BE2C (cell line): ENCODE data around the gene PGS1.

Experiments used
- DNase-seq: peaks from one replicate; pipeline ENCODE4 v3.0.0-alpha.2; 2020
- H3K27me3 ChIP-seq: fragments of 250-450 bp; sonication (Bioruptor Pico); 2 replicates; pipeline ENCODE4 v1.5.1; 2020; ENCODE audit warnings: mild to moderate bottlenecking
- H3K36me3 ChIP-seq: fragments of 250-450 bp; sonication (Bioruptor Pico); 2 replicates; pipeline ENCODE4 v1.5.1; 2020; ENCODE audit warnings: mild to moderate bottlenecking
- H3K4me1 ChIP-seq: fragments of 250-450 bp; sonication (Bioruptor Pico); 2 replicates; pipeline ENCODE4 v1.5.1; 2020
- H3K4me3 ChIP-seq: 2 replicates; pipeline ENCODE4 v1.5.1; 2011; ENCODE audit warnings: low read depth, low read length
- H3K9me3 ChIP-seq: fragments of 250-450 bp; sonication (Bioruptor Pico); 2 replicates; pipeline ENCODE4 v1.5.1; 2020
- TF ChIP-seq, protein P1 (sequence below): IDR thresholded peaks from 2 replicates; pipeline ENCODE4 v1.5.1; 2012; ENCODE audit warnings: mild to moderate bottlenecking, low read depth, low read length

The PGS1 gene

DNA sequence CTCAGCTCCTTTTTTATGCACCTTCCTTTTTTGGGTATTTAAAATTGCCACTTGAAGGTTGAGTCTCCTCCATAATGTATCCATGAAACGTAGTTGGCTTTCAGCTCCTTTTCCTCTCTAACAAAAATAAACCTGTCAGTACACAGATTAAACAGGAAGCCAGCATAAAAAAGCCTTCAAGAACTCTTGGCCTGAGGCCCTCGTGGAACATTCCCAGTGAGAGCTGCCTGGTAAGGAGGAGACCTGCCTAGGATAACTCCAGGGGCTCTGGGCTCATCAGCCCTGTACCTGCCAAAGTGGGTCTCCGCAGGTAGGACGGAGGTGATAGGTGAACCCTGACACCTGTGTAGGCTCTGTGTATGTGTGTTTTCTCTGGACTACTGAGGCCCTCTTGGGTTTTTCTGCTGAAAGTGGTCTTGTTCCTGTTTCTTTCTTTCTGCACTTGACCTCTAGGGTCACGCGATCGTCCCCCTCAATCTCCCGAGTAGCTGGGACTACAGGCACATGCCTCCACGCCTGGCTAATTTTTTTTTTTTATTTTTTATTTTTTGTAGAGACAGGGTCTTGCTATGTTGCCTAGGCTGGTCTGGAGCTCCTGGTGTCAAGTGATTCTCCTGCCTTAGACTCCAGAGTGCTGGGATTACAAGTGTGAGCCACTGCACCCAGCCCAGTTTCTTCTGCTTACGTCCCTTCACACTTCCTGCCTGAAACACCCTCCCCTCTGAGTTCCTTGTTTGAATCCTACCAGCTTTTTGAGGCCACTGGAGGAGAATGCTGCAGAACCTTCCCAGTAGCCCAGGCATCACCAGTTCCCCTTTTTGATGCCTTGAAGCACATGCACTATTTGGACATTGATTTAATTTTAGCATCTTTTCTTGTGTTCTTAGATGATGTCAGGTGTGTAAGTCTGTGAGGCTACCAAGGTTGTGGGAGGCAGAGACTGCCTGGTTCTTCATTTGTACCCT is 9.8 kb downstream of the PGS1 start:
- Histone ChIP-seq H3K4me3 (no peak overlapping the region), H3K4me1 (no peaks in the 10 kb centered on the region), H3K9me3 (no peaks in the 10 kb centered on the region), H3K27me3 (no peaks in the 10 kb centered on the region), H3K36me3 (peaks cover 12% of the 10 kb centered on the region)
- TF ChIP-seq, protein P1, sequence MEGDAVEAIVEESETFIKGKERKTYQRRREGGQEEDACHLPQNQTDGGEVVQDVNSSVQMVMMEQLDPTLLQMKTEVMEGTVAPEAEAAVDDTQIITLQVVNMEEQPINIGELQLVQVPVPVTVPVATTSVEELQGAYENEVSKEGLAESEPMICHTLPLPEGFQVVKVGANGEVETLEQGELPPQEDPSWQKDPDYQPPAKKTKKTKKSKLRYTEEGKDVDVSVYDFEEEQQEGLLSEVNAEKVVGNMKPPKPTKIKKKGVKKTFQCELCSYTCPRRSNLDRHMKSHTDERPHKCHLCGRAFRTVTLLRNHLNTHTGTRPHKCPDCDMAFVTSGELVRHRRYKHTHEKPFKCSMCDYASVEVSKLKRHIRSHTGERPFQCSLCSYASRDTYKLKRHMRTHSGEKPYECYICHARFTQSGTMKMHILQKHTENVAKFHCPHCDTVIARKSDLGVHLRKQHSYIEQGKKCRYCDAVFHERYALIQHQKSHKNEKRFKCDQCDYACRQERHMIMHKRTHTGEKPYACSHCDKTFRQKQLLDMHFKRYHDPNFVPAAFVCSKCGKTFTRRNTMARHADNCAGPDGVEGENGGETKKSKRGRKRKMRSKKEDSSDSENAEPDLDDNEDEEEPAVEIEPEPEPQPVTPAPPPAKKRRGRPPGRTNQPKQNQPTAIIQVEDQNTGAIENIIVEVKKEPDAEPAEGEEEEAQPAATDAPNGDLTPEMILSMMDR = no peak
- no peak for DNase-seq

- Histone ChIP-seq H3K4me1 (no peaks in the 10 kb centered on the region), H3K4me3 (no peak overlapping the region), H3K36me3 (peaks cover 16% of the 10 kb centered on the region), H3K27me3 (no peaks in the 10 kb centered on the region), H3K9me3 (no peaks in the 10 kb centered on the region)
- TF ChIP-seq, protein P1 = peak; percentile 14; the same call in 1 of the 2 replicates
- peak; percentile 52 for DNase-seq
Observed at GRCh38 chr17:78390241-78391050, 12.0 kb downstream of the PGS1 start.

GRCh38 chr17:78391051-78391431 is 12.6 kb downstream of the PGS1 start:
- DNase-seq = no peak
- Histone ChIP-seq H3K36me3 (peaks cover 22% of the 10 kb centered on the region), H3K4me1 (no peaks in the 10 kb centered on the region), H3K4me3 (no peak overlapping the region), H3K27me3 (no peaks in the 10 kb centered on the region), H3K9me3 (no peaks in the 10 kb centered on the region)
- TF ChIP-seq, protein P1 = no peak

- no peaks in the 10 kb centered on the region for H3K9me3 ChIP-seq
- H3K36me3 ChIP-seq = peaks cover 29% of the 10 kb centered on the region
- no peak overlapping the region for H3K4me3 ChIP-seq
- TF ChIP-seq, protein P1 = no peak
- no peaks in the 10 kb centered on the region for H3K27me3 ChIP-seq
- no peak for DNase-seq
- no peaks in the 10 kb centered on the region for H3K4me1 ChIP-seq
Observed at GRCh38 chr17:78391843-78392242, 13.4 kb downstream of the PGS1 start.

DNA sequence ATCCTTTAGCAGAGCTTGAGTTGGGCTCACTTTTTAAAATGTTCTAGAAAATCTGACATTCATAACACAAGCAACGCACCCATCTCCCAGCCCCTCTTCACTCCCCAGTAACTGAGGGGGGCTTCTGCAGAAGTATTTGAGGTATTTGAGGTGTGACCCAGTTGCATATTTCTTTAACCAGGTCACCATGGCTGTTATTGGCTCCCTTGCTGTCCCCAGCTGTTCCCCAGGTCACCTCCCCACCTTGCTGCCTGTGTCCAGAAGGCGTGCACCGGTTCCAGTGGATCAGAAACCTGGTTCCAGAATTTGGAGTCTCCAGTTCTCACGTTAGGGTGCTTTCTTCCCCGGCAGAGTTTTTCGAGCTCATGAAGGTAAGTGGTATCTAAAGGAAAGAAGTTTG is 13.8 kb downstream of the PGS1 start:
- no peaks in the 10 kb centered on the region for H3K4me1 ChIP-seq
- DNase-seq = no peak
- H3K36me3 ChIP-seq = peaks cover 29% of the 10 kb centered on the region

More for the DNA sequence above, 13.8 kb downstream of the PGS1 start:
- TF ChIP-seq, protein P1 = no peak
- Histone ChIP-seq H3K27me3 (no peaks in the 10 kb centered on the region), H3K9me3 (no peaks in the 10 kb centered on the region), H3K4me3 (no peak overlapping the region)
